GM19043 (cell line): ENCODE results near the gene MYRF.

ENCODE experiments used
- ATAC-seq: cut with Tn5 transposase; IDR thresholded peaks from one replicate; pipeline ENCODE4 v1.9.1; 2021; ENCODE audit warnings: low read depth; ENCODE audit not compliant: unreplicated experiment

Gene MYRF

GRCh38 chr11:61756452-61757212, 4.2 kb downstream of the MYRF start:
- no peak for ATAC-seq

- ATAC-seq = no peak
These were observed 4.9 kb downstream of the MYRF start for GRCh38 chr11:61757213-61757862.

- ATAC-seq = no peak
These were observed 8.5 kb downstream of the MYRF start for GRCh38 chr11:61760946-61761345.

GRCh38 chr11:61761440-61762222, 9.2 kb downstream of the MYRF start:
- no peak for ATAC-seq

- ATAC-seq = no peak
These were observed 9.8 kb downstream of the MYRF start for GRCh38 chr11:61762223-61762615.

- no peak for ATAC-seq
These were observed 10.4 kb downstream of the MYRF start for GRCh38 chr11:61762798-61763197.

- ATAC-seq = no peak
These were observed 11.6 kb downstream of the MYRF start for GRCh38 chr11:61763930-61764605.

GRCh38 chr11:61764606-61765260, 12.3 kb downstream of the MYRF start:
- ATAC-seq = no peak

GRCh38 chr11:61765550-61766253, 13.3 kb downstream of the MYRF start:
- no peak for ATAC-seq

- no peak for ATAC-seq
These were observed 14.0 kb downstream of the MYRF start for GRCh38 chr11:61766353-61766841.

- no peak for ATAC-seq
These were observed 16.1 kb downstream of the MYRF start for GRCh38 chr11:61768376-61769076.

GRCh38 chr11:61769169-61769920, 16.9 kb downstream of the MYRF start:
- ATAC-seq = no peak

- no peak for ATAC-seq
These were observed 17.7 kb downstream of the MYRF start for GRCh38 chr11:61769946-61770683.

- ATAC-seq = no peak
These were observed 18.9 kb downstream of the MYRF start for GRCh38 chr11:61771195-61771894.

GRCh38 chr11:61771985-61772455, 19.6 kb downstream of the MYRF start:
- ATAC-seq = no peak

- no peak for ATAC-seq
These were observed 20.9 kb downstream of the MYRF start for GRCh38 chr11:61773356-61773755.

GRCh38 chr11:61773809-61774208, 21.4 kb downstream of the MYRF start:
- ATAC-seq = no peak
